Retinal pigment epithelial cell (primary cell): ENCODE data around the gene STK24.

ENCODE experiments used
- DNase-seq: peaks from one replicate; pipeline ENCODE4 v3.0.0-alpha.2; 2010; ENCODE audit warnings: low read depth
- H3K4me3 ChIP-seq: 2 replicates; pipeline ENCODE4 v1.5.1; 2011; ENCODE audit warnings: mild to moderate bottlenecking, low read length, control low read depth, moderate library complexity
- CTCF ChIP-seq: conservative IDR thresholded peaks from 2 replicates; pipeline ENCODE4 v1.5.1; 2011; ENCODE audit warnings: low read depth, low read length, control low read depth, inconsistent platforms

Gene STK24

GRCh38 chr13:98489446-98490194 is 87.3 kb downstream of the STK24 start:
- no peak for DNase-seq
- H3K4me3 ChIP-seq = no peak overlapping the region
- no peak for TF ChIP-seq CTCF

- no peak overlapping the region for H3K4me3 ChIP-seq
- DNase-seq = no peak
- TF ChIP-seq CTCF = no peak
These were observed 88.2 kb downstream of the STK24 start for GRCh38 chr13:98488736-98489135.

GRCh38 chr13:98487522-98487921 is 89.4 kb downstream of the STK24 start:
- DNase-seq = no peak
- H3K4me3 ChIP-seq = no peak overlapping the region
- no peak for TF ChIP-seq CTCF

- H3K4me3 ChIP-seq = no peak overlapping the region
- no peak for TF ChIP-seq CTCF
- DNase-seq = no peak
These were observed 89.9 kb downstream of the STK24 start for GRCh38 chr13:98487016-98487415.

GRCh38 chr13:98486412-98486811 is 90.5 kb downstream of the STK24 start:
- no peak for TF ChIP-seq CTCF
- H3K4me3 ChIP-seq = no peak overlapping the region
- no peak for DNase-seq

GRCh38 chr13:98485561-98485960 is 91.3 kb downstream of the STK24 start:
- H3K4me3 ChIP-seq = no peak overlapping the region
- DNase-seq = no peak
- TF ChIP-seq CTCF = no peak
